HG03175 (cell line): ENCODE measurements around the gene NPIPB6.

ENCODE experiments used
- ATAC-seq: cut with Tn5 transposase; IDR thresholded peaks from one replicate; pipeline ENCODE4 v1.9.1; 2021; ENCODE audit warnings: mild to moderate bottlenecking, moderate library complexity; ENCODE audit not compliant: unreplicated experiment

Gene NPIPB6

DNA sequence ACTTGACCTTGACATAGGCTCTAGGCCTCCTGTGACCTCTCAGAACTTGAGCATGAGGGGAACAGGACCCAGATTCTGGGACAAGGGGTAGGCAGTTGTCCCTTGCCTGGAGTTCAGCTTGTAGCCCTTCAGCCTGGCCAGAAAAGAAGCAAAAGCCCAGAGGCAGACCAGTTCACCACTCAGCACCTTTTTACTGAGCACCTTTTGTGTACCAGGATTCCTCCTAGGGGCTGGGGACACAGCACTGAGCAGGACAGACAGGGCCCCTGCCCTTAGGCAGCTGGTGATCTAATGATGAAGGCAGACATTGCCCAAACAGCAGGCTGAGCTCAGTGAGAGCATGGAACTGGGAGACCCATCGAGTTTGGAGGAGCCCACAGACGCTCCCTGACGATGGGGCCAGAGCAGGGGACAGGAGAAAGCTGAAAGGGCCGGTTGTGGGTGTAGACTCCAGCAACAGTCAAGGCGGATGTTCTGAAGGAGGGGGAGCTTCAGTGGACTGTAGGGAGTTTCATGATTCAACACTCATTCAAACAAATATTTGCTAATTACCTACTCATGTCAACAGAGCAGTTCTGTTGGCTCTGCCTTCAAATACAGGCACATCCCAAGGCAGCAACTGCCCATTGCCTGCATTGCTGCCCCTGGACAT lies 38.9 kb downstream of the NPIPB6 start:
- ATAC-seq: no peak

- ATAC-seq: no peak
These were observed 41.5 kb downstream of the NPIPB6 start for GRCh38 chr16:28321700-28322411.

DNA sequence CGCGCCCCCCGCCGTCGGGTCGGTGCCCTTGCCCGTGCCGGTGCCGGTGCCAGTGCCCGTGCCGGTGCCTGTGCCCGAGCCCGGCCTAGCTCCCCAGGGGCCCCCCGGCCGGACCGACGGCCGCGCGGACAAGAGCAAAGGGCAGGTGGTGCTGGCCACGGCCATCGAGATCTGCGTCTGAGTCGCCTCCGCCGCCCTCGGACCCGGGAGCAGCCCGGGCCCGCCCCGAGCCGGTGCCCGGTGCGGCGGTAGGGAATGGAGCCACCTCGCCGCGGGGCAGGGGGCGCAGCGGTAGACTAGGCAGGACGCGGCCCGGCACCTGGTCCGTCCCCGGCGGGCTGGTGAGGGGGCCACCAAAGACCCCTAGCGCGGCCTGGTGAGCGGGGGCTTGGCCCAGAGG lies 42.6 kb downstream of the NPIPB6 start:
- ATAC-seq: no peak

DNA sequence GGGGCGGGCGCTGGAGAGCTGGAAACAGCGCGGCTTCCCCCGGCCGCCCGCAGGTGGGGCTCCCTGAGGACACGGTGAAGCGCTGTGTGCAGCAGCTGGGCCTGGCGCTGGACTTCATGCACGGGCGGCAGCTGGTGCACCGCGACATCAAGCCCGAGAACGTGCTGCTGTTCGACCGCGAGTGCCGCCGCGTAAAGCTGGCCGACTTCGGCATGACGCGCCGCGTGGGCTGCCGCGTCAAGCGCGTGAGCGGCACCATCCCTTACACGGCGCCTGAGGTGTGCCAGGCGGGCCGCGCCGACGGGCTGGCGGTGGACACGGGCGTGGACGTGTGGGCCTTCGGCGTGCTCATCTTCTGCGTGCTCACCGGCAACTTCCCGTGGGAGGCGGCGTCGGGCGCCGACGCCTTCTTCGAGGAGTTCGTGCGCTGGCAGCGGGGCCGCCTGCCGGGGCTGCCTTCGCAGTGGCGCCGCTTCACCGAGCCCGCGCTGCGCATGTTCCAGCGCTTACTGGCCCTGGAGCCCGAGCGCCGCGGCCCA lies 43.2 kb downstream of the NPIPB6 start:
- ATAC-seq: no peak

GRCh38 chr16:28319476-28320022 lies 43.8 kb downstream of the NPIPB6 start:
- no peak for ATAC-seq

DNA sequence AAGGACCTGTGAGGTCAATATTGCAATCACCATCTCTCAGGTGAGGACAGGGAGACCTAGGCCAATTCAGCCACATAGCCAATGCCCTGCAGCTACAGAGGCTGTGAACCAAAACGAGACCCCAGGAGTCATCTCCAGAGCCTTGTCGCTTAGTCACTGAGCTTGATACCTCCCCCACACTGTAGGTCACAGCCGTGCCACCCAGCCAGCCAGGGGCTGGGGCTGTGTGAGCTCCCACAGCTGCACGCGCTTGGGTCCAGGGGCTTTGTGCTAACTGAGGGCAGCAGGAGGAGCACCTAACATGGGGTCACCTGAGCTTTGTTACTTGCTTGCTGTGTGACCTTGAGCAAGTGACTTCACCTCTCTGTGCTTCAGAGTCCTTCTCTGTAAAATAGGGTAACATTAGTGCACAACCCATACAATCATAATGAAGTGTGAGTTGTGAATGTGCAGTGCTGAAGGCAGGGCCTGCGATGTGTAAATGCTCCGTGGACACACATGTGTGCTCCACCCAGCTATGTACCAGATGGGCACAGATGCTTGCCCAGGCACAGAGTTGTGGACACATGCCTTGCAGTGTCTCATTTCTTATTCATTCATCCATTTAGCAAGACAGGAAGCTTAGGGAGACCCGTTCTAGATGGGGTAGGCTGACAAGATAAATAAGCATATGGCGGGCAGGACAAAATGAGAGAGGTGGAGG lies 45.1 kb downstream of the NPIPB6 start:
- no peak for ATAC-seq

- ATAC-seq: no peak
These were observed 46.0 kb downstream of the NPIPB6 start for GRCh38 chr16:28317040-28317880.

- ATAC-seq: no peak
These were observed 47.3 kb downstream of the NPIPB6 start for GRCh38 chr16:28316054-28316453.

- ATAC-seq: no peak
These were observed 49.7 kb downstream of the NPIPB6 start for GRCh38 chr16:28313587-28313986.

GRCh38 chr16:28312327-28312726 lies 51.0 kb downstream of the NPIPB6 start:
- no peak for ATAC-seq

- ATAC-seq: no peak
These were observed 51.4 kb downstream of the NPIPB6 start for GRCh38 chr16:28311913-28312312.

GRCh38 chr16:28311413-28311812 lies 51.9 kb downstream of the NPIPB6 start:
- no peak for ATAC-seq

DNA sequence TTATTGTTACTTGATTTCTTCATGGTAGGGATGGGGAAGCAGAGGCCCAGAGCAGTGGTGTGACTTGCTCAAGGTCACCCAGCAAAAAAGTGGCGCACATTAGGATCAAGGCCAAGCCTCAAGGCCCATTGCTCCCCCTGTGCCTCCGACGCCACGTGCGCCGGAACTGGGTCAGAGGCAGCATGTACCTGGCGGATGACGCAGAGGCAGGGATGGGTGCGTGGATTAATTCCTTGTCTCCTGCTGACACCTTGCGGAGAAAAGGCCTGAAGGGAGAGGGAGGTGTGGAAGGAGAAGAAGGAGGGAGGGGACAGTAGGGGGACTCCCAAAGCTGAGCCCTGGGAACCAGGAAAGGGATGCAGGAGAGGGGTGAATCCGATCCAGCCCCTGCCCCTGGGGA lies 52.5 kb downstream of the NPIPB6 start:
- ATAC-seq: no peak

DNA sequence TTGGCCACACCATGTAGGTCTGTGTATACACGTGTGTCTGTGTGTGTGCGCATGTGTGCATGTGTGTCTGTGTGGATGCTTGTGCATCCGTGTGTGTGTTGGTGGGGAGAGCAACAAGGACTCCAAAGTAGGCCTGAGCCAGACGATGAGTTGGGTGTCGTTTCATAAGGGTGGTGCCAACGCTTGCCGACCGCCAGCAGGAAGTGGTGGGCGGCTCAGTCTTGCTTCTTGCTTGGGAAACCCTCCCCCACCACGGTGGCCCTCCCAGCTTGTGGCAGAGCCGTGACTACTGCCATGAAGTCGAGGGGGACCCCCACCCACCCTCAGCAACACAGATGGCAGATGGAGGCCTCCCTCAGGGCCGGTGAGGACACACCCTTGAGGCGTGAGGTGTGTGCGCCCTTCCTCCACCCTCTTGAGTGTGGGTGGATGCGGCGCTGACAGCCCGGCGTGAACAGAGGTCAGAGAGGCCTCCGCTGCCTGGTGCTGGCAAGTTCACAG lies 53.4 kb downstream of the NPIPB6 start:
- no peak for ATAC-seq

DNA sequence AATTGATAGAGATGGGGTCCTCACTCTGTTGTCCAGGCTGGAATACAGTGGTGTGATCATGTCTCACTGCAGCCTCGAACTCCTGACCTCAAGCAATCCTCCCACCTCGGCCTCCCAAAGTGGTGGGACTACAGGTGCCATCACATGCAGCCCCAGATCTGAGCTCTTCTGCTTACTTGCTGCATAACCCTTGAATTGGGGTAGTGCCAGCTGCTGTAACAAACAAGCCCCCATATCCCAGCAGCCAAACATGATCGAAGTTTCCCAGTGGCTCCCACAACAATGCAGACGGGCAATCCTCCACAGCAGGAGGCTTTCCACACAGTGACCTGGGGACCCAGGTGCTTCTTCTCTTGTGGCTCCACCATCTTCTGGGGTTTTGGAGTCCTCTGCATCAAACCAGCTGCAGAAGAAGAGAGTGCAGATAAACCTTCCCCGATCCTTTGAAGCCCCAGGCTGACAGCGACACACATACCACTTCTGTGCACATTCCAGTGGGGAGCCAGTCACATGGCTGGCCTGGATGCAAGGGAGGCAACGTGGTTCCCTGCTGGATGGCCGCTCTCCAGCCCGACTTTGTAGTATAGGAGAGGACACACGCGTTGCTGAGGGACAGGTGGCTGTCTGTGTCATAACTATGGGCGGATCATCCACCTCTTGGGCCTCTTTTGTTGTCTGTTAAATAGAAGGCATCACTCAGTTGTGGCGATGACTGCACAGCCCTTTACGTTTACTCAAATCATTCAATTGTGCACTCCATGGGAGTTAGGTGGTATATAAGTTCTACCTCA lies 54.3 kb downstream of the NPIPB6 start:
- no peak for ATAC-seq

- ATAC-seq: no peak
These were observed 55.4 kb downstream of the NPIPB6 start for GRCh38 chr16:28307936-28308335.

- ATAC-seq: no peak
These were observed 59.1 kb downstream of the NPIPB6 start for GRCh38 chr16:28304214-28304613.

GRCh38 chr16:28303132-28303531 lies 60.2 kb downstream of the NPIPB6 start:
- no peak for ATAC-seq

GRCh38 chr16:28301620-28302019 lies 61.7 kb downstream of the NPIPB6 start:
- no peak for ATAC-seq

DNA sequence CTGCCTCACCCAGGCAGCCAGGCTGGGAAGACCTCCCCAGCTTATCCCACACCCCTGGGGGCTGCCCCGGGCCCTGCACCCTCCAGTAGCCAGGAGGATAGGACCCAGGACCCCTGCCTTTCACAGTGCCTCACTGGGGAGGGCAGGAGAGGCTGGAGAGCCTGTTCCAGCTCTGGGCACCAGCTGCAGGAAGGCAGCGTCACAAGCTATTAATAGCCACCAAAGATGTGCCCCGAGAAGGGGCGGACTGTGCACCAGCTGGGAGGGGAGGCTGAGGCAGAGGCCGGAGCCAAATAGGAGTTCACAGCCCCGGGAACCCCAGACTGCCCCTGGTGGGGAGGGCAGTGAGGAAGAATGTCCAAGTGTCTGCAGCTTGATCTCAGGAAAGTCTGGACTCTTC lies 62.2 kb downstream of the NPIPB6 start:
- ATAC-seq: no peak
